GM10266 (cell line): ENCODE measurements around the gene CLTB.

Experiments
- DNase-seq: peaks from one replicate; pipeline ENCODE4 v3.0.0; 2012; ENCODE audit errors: extremely low spot score
- TF ChIP-seq, protein P1 (sequence below): IDR thresholded peaks from 2 replicates; pipeline ENCODE4 v1.5.1; 2012; ENCODE audit warnings: mild to moderate bottlenecking, low read depth; ENCODE audit not compliant: control insufficient read depth, insufficient read depth; ENCODE audit errors: missing control alignments

CLTB gene

DNA sequence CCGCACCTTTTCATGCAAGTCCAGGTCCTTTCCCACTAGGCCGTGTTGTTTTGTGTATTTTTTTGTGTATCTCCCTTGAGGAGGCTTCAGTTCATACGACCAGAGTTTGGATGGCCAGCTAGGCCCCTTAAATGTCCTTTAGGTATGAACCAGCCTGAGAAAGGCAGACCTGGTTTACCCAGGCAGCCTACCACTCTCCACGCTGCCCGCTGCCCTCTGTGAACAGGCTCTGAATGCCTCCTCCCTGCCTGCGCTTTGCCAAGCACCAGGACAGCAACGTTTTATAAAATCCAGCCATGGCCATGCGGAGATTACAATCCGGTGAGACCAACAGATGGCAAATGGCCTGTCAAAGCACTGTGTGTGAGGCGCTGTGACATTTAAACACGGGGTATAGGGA lies 626 bp upstream of the CLTB start:
- DNase-seq, result no peak
- TF ChIP-seq, protein P1, sequence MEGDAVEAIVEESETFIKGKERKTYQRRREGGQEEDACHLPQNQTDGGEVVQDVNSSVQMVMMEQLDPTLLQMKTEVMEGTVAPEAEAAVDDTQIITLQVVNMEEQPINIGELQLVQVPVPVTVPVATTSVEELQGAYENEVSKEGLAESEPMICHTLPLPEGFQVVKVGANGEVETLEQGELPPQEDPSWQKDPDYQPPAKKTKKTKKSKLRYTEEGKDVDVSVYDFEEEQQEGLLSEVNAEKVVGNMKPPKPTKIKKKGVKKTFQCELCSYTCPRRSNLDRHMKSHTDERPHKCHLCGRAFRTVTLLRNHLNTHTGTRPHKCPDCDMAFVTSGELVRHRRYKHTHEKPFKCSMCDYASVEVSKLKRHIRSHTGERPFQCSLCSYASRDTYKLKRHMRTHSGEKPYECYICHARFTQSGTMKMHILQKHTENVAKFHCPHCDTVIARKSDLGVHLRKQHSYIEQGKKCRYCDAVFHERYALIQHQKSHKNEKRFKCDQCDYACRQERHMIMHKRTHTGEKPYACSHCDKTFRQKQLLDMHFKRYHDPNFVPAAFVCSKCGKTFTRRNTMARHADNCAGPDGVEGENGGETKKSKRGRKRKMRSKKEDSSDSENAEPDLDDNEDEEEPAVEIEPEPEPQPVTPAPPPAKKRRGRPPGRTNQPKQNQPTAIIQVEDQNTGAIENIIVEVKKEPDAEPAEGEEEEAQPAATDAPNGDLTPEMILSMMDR, result no peak

- DNase-seq, result peak; percentile 59
- TF ChIP-seq, protein P1, result no peak
Measured at GRCh38 chr5:176415240-176415951, 943 bp downstream of the CLTB start.

DNA sequence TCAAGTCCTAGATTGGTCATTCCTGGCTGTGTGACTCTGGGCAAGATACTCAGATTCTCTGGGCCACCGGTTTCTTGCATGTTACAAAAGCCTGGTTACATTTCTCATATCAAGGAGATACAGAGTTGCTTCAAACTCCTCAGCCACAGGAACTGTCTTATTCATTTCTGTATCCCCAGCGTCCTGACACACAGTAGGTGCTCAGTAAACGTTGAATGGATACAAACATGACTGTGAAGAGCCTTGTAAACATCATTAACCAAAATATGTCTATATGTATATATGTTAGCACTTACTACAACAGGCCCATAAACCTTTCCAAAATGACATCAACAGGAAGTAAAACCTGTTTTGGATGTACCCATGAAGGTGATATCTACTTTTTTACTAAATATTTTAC lies 1.6 kb downstream of the CLTB start:
- TF ChIP-seq, protein P1, result no peak
- DNase-seq, result no peak

- DNase-seq, result no peak
Measured at GRCh38 chr5:176413709-176414191, 2.6 kb downstream of the CLTB start.

DNA sequence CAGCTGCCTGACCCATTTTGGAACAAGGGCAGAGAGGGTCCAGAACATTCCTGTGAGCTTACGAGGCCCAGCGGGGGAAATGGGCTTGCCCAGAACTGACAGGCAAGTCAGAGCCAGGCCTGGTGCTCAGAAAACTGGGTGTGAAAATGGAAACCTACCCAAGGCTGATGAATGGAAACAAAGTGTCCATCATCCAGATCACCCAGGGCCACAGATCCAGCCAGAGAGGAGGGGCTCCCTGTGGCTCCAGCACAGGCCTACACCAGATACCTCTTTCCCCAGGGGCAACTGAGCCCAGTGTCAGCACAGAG lies 3.1 kb downstream of the CLTB start:
- no peak for DNase-seq
- TF ChIP-seq, protein P1, result no peak

More at GRCh38 chr5:176413709-176414191, 2.6 kb downstream of the CLTB start:
- TF ChIP-seq, protein P1, result no peak

DNA sequence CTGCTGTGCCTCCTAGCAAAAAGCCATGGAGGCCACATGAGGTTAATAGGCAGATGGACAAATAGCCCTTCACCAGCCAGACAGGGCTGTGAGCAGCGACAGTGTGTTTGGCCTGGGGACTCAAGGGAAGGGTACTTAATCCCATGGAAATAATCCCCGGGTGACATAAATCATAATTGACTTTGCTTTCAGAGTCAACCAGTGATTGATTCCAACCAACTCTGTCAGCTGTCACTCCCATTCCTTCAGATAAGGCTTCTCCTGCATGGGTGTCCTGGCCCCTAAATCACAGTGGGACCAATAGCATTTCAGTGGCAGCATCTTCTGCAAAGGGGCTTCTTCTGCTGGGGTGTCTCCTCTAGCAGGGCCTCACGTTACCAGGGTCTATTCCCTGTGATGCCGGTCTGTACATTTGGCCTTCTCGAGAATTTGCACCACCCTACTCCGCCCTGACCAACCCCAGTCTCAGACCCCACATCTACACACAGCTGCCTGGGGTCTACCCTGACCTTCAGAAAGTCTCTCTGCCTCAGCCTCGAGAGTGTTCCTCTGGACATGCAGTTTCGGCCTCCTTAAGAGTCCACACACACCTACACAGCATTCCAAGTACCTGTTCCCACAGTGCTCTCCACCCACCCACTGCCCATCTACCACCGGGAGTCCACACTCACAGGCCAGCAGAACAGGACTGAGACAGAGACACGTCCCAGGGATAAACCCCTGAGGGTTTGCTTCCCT lies 3.7 kb downstream of the CLTB start:
- TF ChIP-seq, protein P1, result no peak
- DNase-seq, result no peak

DNA sequence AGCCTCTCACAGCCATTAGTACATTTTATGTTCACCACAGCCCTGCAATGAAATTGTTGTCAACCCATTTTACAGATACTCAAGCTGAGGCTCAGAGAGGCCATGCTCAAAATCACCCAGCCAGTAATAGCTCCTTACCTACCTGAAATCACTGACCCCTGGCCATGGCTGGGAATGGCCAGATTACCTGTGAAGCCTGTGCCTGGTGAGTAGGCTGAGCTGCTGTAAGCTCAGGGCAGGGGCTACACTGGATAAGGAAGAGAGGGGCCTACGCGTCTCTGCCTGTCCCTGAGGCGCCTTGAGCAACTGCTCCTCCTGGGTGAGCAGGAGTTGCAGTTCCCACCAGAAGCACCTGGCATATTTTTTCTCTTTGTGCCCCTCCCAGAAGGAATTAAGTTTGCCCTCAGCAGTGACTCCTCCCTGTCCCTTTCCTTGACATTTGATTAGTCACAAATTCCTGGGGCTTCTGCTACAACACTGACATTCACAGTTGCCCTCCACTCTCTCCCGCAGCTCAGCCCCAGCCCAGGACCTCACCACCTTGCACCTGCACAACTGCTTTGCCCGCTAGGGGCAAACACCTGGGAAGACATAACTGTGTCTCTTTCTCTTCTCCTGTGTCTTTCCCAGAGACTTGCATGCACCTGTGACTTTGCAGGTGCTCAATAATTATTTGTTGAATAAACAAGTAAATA lies 5.7 kb downstream of the CLTB start:
- TF ChIP-seq, protein P1, result no peak
- no peak for DNase-seq
